Measurements from ENCODE around the gene NTRK1.

The NTRK1 gene

GRCh38 chr1:156874142-156874541 lies 13.5 kb downstream of the NTRK1 start:
- no peak for TF ChIP-seq MAX (IDR thresholded peaks at IDR 0.05; ENCODE audit: low read depth, low read length)
- no peak for TF ChIP-seq POLR2A (IDR thresholded peaks at IDR 0.05; ENCODE audit: extremely low read depth, insufficient read length)
- TF ChIP-seq CTCF (IDR thresholded peaks at IDR 0.05; ENCODE audit: low read depth, low read length): no peak
- TF ChIP-seq MYC (IDR thresholded peaks at IDR 0.05; ENCODE audit: low read depth, low read length): no peak
- H3K4me3 ChIP-seq (ENCODE audit: low read depth, low read length): no peak overlapping the region
- DNase-seq (ENCODE audit: low read depth): no peak

GRCh38 chr1:156874572-156875340 lies 14.1 kb downstream of the NTRK1 start:
- DNase-seq (ENCODE audit: low read depth): no peak
- H3K4me3 ChIP-seq (ENCODE audit: low read depth, low read length): no peak overlapping the region
- TF ChIP-seq CTCF (IDR thresholded peaks at IDR 0.05; ENCODE audit: low read depth, low read length): no peak
- TF ChIP-seq MYC (IDR thresholded peaks at IDR 0.05; ENCODE audit: low read depth, low read length): no peak
- no peak for TF ChIP-seq POLR2A (IDR thresholded peaks at IDR 0.05; ENCODE audit: extremely low read depth, insufficient read length)

GRCh38 chr1:156875341-156875615 lies 14.6 kb downstream of the NTRK1 start:
- DNase-seq (ENCODE audit: low read depth): no peak
- H3K4me3 ChIP-seq (ENCODE audit: low read depth, low read length): no peak overlapping the region
- no peak for TF ChIP-seq MYC (IDR thresholded peaks at IDR 0.05; ENCODE audit: low read depth, low read length)
- TF ChIP-seq POLR2A (IDR thresholded peaks at IDR 0.05; ENCODE audit: extremely low read depth, insufficient read length): no peak
- no peak for TF ChIP-seq MAX (IDR thresholded peaks at IDR 0.05; ENCODE audit: low read depth, low read length)
- TF ChIP-seq CTCF (IDR thresholded peaks at IDR 0.05; ENCODE audit: low read depth, low read length): no peak

GRCh38 chr1:156876281-156876680 lies 15.6 kb downstream of the NTRK1 start:
- DNase-seq (ENCODE audit: low read depth): no peak
- TF ChIP-seq MAX (IDR thresholded peaks at IDR 0.05; ENCODE audit: low read depth, low read length) (no peak), POLR2A (IDR thresholded peaks at IDR 0.05; ENCODE audit: extremely low read depth, insufficient read length) (no peak), CTCF (IDR thresholded peaks at IDR 0.05; ENCODE audit: low read depth, low read length) (no peak), MYC (IDR thresholded peaks at IDR 0.05; ENCODE audit: low read depth, low read length) (no peak)
- H3K4me3 ChIP-seq (ENCODE audit: low read depth, low read length): no peak overlapping the region

- H3K4me3 ChIP-seq (ENCODE audit: low read depth, low read length): no peak overlapping the region
- DNase-seq (ENCODE audit: low read depth): no peak
- TF ChIP-seq POLR2A (IDR thresholded peaks at IDR 0.05; ENCODE audit: extremely low read depth, insufficient read length): no peak
- no peak for TF ChIP-seq CTCF (IDR thresholded peaks at IDR 0.05; ENCODE audit: low read depth, low read length)
- TF ChIP-seq MAX (IDR thresholded peaks at IDR 0.05; ENCODE audit: low read depth, low read length): no peak
- TF ChIP-seq MYC (IDR thresholded peaks at IDR 0.05; ENCODE audit: low read depth, low read length): no peak
These were observed 16.9 kb downstream of the NTRK1 start for GRCh38 chr1:156877433-156878170.
